Ascending aorta (tissue), 2 donors: Measurements from ENCODE around the gene PHLDA1. TPM values are rescaled to one million over a fixed set of nuclear protein-coding genes. Genes with fewer than 3 reads are reported as not detected.

Experiments
- DNase-seq, 2 donors: peaks; one replicate each; pipeline ENCODE4 v3.0.0-alpha.2; 2019; ENCODE audit warnings: low spot score in 2 of 2
- H3K27ac ChIP-seq, 2 donors: fragments of 200-600 bp; sonication (generic); one replicate each; pipeline ENCODE4 v1.5.1; 2016 to 2017; ENCODE audit warnings: mild to moderate bottlenecking in 1 of 2
- H3K27me3 ChIP-seq: fragments of 200-600 bp; sonication (generic); one replicate; pipeline ENCODE4 v1.5.1; 2017
- H3K36me3 ChIP-seq, 2 donors: fragments of 200-600 bp; sonication (generic); one replicate each; pipeline ENCODE4 v1.5.1; 2016
- H3K4me1 ChIP-seq, 2 donors: fragments of 200-600 bp; sonication (generic); one replicate each; pipeline ENCODE4 v1.5.1; 2016 to 2017; ENCODE audit warnings: mild to moderate bottlenecking in 1 of 2
- H3K4me3 ChIP-seq, 2 donors: fragments of 200-600 bp; sonication (generic); one replicate each; pipeline ENCODE4 v1.5.1; 2016 to 2017; ENCODE audit warnings: mild to moderate bottlenecking in 1 of 2
- H3K9me3 ChIP-seq, 2 donors: fragments of 200-600 bp; sonication (generic); one replicate each; pipeline ENCODE4 v1.5.1; 2016
- intact Hi-C: fragments of 100-400 bp; cut with DNase I; formaldehyde crosslinking; loops from one replicate; pipeline ENCODE4 v1.15.1; 2023
- total RNA-seq: library from RNA; depleted of rRNA; stranded (reverse); fragments of >200 nt; gene quantifications from one replicate; pipeline ENCODE4 v1.1.0, GENCODE V29; 2016
- TF ChIP-seq, protein P1 (sequence below), 3 experiments: fragments of 200-600 bp in 2 of 3; fragments of 450-650 bp in 1 of 3; sonication (generic) in 2 of 3; IDR thresholded peaks; one replicate each; pipeline ENCODE4 v1.5.1; 2016 to 2019; ENCODE audit warnings: antibody characterized with exemption in 3 of 3, mild to moderate bottlenecking in 1 of 3, moderate library complexity in 1 of 3

Gene PHLDA1
- total RNA-seq, 1 donor from 2014 or later: 11.8 TPM

DNA sequence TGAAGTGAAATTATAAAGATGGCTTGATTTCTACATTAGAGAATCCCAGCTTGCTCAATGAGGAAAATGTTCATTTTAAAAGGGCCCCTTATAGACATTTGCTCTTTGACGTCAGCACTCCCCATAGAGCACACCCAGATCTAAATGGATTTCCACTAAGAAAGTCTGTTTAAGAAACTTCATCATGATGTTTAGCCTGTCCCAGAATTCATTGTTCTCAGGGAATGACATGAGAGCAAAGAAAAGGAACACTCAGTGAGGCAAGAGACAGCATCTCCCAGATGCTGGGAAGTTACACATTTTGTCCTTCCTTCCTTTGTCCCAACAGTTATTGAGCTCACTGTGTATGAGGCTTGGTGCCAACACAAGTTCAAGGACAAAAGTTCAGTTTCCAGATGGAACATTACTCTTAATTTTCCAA, 4.9 kb downstream of the PHLDA1 start:
- intact Hi-C loops: no loop called here

DNA sequence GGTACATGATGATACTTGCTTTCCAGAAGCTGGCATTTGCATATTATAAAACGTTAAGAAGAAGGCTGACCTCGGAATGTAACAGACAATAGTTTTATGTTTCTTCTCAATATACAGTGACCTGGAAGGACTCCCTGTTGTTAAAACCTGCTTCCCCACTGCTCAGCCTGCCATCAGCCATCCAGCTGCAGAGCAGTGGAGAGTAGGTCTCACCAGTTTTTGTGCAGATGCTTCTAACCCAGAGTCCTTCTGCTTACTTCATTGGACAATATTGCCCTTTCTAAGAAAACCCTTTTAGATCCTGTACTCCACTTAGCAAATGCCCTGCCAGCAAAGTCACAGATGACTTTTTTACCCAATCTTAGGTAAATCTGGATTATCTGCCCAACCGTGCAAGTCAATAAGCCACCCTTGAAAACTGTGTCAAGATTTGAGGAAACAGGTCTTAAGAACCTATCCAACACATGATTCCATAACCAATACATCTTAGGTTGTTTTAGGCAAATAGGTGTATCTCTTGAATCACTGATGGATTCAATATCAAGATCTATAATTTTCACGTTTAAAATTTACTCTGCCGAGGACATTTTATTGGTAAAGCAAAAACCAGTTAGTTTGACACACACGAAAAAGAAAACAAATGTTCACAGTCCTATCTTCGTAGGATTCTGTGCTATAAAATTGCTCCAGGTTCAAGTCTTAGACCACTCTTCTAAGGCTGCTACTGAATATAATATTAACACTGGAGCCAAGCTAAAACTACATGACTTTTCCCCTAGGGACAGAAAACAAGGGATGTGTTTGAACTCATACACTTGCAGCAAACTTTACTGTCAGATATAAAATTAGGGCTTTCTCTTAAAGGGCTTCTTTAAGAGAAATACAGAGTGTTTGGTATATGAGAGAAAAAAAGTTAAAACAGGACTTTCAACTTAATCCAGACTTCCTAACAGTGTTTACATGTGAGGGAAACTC, 5.7 kb downstream of the PHLDA1 start:
- Histone ChIP-seq H3K27me3 (no peaks in the 10 kb centered on the region), H3K4me3 (no peak overlapping the region), H3K36me3 (no peaks in the 10 kb centered on the region), H3K4me1 (peaks cover 0 to 2% of the 10 kb centered on the region in 2 donors), H3K27ac (no peak overlapping the region), H3K9me3 (no peaks in the 10 kb centered on the region)
- TF ChIP-seq, protein P1, sequence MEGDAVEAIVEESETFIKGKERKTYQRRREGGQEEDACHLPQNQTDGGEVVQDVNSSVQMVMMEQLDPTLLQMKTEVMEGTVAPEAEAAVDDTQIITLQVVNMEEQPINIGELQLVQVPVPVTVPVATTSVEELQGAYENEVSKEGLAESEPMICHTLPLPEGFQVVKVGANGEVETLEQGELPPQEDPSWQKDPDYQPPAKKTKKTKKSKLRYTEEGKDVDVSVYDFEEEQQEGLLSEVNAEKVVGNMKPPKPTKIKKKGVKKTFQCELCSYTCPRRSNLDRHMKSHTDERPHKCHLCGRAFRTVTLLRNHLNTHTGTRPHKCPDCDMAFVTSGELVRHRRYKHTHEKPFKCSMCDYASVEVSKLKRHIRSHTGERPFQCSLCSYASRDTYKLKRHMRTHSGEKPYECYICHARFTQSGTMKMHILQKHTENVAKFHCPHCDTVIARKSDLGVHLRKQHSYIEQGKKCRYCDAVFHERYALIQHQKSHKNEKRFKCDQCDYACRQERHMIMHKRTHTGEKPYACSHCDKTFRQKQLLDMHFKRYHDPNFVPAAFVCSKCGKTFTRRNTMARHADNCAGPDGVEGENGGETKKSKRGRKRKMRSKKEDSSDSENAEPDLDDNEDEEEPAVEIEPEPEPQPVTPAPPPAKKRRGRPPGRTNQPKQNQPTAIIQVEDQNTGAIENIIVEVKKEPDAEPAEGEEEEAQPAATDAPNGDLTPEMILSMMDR (IDR thresholded peaks at IDR 0.05): no peak
- intact Hi-C loops: no loop called here
- DNase-seq: no peak

More for the DNA sequence above, 4.9 kb downstream of the PHLDA1 start:
- Histone ChIP-seq H3K27ac (no peak overlapping the region), H3K9me3 (no peaks in the 10 kb centered on the region), H3K36me3 (no peaks in the 10 kb centered on the region), H3K4me3 (no peak overlapping the region), H3K4me1 (peaks cover 0 to 2% of the 10 kb centered on the region in 2 donors), H3K27me3 (no peaks in the 10 kb centered on the region)
- no peak for DNase-seq
- TF ChIP-seq, protein P1 (IDR thresholded peaks at IDR 0.05): no peak

DNA sequence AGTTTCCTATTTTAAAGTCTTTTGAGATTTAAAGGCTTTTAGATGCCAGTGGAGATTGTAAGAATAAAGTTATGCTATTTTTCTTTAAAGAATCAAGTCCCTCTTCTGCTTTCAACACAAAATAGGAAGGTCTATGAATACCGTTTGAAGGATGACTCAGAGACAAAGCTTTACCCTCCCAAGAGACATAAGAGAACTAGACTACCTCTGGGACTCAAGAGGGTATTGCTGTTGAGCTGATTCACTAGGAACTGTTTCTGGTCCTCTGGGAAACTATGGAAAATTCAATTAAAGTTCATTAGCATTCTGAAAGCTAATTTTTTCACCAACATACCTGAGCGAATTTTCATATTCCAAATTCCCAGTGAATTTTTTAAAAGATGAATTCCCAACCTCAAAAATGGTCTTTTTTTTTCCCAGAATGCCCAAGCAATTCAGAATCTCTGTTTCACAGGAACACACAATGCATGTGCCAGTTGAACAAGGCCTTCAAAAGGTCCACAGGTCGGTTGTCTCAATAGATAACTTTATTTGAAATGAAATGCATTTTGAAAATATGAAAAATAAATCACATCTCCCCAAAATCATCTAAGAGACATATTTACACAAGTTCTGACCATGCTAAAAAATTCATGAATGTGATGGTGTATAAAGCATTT, 6.5 kb downstream of the PHLDA1 start:
- Histone ChIP-seq H3K27me3 (no peaks in the 10 kb centered on the region), H3K36me3 (no peaks in the 10 kb centered on the region), H3K4me3 (no peak overlapping the region), H3K27ac (no peak overlapping the region), H3K9me3 (no peaks in the 10 kb centered on the region), H3K4me1 (peaks cover 0 to 2% of the 10 kb centered on the region in 2 donors)
- intact Hi-C loops: no loop called here
- TF ChIP-seq, protein P1 (IDR thresholded peaks at IDR 0.05): no peak
- no peak for DNase-seq

DNA sequence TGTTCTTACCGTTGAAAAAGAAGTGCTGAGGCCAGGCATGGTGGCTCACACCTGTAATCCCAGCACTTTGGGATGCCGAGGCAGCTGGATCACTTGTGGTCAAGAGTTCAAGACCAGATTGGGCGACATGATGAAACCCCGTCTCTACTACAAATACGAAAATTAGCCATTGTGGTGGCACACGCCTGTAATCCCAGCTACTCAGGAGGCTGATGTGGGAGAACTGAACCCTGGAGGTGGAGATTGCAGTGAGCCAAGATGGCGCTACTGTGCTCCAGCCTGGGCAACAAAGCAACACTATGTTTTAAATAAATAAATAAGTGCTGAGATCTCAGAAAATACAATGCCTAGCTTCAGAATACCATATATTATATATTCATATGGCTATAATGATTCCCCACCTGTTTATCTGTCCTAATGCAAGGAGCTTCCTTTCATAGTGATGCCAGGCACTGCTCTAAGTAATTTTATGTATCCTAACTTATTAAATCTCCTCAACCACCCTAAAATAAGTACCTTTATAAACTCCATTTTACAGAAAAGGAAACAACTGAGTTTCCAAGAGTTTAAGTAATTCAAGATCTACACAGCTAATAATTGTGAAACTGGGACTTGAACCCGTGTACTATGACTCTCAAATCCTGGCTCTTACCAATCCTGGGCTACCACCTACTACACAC, 7.3 kb downstream of the PHLDA1 start:
- intact Hi-C loops: no loop called here
- Histone ChIP-seq H3K4me1 (peaks cover 0 to 2% of the 10 kb centered on the region in 2 donors), H3K27ac (no peak overlapping the region), H3K36me3 (no peaks in the 10 kb centered on the region), H3K4me3 (no peak overlapping the region), H3K9me3 (no peaks in the 10 kb centered on the region), H3K27me3 (no peaks in the 10 kb centered on the region)
- TF ChIP-seq, protein P1 (IDR thresholded peaks at IDR 0.05): no peak
- DNase-seq: no peak

DNA sequence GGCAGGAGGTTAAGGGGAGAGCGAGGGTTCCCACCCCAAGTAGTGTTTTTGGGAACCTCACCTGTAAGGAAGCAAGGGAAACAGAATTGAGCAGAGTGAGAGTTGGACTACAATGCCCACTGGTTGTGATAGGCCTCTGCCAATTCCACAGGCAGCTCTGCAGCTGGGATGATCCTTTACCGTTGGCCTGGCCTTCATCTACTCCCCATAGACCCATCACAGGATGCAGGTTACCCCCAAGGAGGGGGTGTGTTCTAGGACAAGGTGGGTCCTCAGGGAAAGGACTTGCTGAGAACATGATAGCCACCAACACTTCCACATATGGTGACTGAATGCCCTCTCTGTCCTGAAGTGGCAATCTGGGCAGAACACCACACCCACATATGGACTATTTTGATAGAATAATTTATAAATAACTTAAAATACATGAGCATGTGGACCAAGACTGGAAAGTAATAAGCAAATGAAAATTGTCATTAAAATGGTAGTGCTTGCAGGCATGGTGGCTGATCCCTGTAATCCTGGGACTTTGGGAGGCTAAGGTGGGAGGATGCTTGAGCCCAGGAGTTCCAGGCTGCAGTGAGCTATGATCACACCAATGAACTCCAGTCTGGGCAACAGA, 8.4 kb downstream of the PHLDA1 start:
- TF ChIP-seq, protein P1 (IDR thresholded peaks at IDR 0.05): no peak
- intact Hi-C loops: no loop called here
- H3K27ac ChIP-seq: no peak overlapping the region
- H3K36me3 ChIP-seq: no peaks in the 10 kb centered on the region
- H3K9me3 ChIP-seq: no peaks in the 10 kb centered on the region
- H3K27me3 ChIP-seq: no peaks in the 10 kb centered on the region
- peaks cover 0 to 2% of the 10 kb centered on the region in 2 donors for H3K4me1 ChIP-seq
- no peak overlapping the region for H3K4me3 ChIP-seq
- no peak for DNase-seq
